Daoy (cell line): Measurements from ENCODE around the gene DLX6. TPM values are rescaled to one million over a fixed set of nuclear protein-coding genes. Genes with fewer than 3 reads are reported as not detected.

Source experiments
- DNase-seq: peaks from one replicate; pipeline ENCODE4 v3.0.0-alpha.2; 2015; ENCODE audit warnings: low read depth
- total RNA-seq: library from RNA; depleted of rRNA; stranded (reverse); fragments of >200 nt; shearing (Covaris generic); gene quantifications from 2 replicates; pipeline ENCODE4 v1.2.3, GENCODE V29; 2014

The DLX6 gene
- total RNA-seq, 1 experiment from 2014 or later, result 1.8 TPM

- DNase-seq, result no peak
Observed at GRCh38 chr7:96995406-96996110, 9.8 kb upstream of the DLX6 start.

- no peak for DNase-seq
Observed at GRCh38 chr7:96996111-96996957, 9.0 kb upstream of the DLX6 start.

DNA sequence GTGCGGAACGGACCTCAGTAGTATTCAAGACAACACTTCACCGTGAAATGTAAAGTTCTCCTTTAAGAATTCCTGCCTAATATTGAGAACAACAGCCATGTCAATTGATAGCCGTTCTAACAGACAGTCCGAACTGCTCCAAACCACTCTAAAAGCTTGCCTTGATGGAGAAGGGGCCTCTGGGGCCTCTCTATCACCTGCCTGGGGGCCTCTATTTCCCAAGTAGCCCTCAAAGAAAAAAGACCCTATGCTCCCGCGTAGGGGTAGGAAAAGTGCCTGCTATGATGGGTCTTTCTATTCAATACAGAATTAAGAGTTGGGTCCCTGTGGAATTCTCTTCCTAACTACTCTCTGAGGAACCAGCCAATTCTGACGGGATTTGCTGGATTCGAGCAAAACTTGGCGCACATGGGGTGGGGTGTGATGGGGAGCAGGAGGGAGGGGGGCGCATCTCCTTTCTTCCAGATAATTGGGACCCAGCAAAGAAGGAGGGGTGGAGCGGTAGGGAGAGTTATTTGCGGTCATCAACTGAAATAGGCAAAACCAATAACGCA, 8.3 kb upstream of the DLX6 start:
- no peak for DNase-seq

DNA sequence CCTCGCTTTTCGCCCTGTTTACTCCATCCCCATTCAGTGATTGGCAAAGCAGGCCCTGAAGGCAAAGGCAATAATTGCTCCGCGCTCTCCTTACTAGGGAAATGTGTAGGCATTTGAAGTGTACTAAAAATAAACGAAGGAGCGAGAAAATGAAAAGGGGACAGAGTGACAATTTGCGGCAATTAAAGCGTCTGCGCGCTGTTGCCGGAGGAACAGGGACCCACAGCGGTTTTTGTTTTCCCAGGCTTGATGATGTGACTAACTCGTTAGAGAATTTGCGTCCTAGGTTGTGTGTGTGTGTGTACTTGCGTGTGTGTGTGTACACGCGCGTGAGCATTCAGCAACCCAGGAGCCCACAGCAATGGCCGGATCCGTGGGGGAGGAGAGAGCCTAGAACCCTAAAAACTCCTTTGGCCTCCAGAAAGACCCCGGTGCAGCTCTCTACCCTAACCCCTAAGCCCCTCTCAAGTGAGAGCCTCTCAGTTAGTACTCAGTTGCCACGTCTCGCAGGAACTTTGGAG, 7.8 kb upstream of the DLX6 start:
- no peak for DNase-seq

- DNase-seq, result no peak
Observed at GRCh38 chr7:96998333-96998732, 7.0 kb upstream of the DLX6 start.

GRCh38 chr7:96998744-96999143, 6.6 kb upstream of the DLX6 start:
- DNase-seq, result no peak

GRCh38 chr7:97001221-97001620, 4.1 kb upstream of the DLX6 start:
- DNase-seq, result no peak

- DNase-seq, result no peak
Observed at GRCh38 chr7:97001656-97002554, 3.4 kb upstream of the DLX6 start.

GRCh38 chr7:97002555-97003261, 2.6 kb upstream of the DLX6 start:
- DNase-seq, result no peak

DNA sequence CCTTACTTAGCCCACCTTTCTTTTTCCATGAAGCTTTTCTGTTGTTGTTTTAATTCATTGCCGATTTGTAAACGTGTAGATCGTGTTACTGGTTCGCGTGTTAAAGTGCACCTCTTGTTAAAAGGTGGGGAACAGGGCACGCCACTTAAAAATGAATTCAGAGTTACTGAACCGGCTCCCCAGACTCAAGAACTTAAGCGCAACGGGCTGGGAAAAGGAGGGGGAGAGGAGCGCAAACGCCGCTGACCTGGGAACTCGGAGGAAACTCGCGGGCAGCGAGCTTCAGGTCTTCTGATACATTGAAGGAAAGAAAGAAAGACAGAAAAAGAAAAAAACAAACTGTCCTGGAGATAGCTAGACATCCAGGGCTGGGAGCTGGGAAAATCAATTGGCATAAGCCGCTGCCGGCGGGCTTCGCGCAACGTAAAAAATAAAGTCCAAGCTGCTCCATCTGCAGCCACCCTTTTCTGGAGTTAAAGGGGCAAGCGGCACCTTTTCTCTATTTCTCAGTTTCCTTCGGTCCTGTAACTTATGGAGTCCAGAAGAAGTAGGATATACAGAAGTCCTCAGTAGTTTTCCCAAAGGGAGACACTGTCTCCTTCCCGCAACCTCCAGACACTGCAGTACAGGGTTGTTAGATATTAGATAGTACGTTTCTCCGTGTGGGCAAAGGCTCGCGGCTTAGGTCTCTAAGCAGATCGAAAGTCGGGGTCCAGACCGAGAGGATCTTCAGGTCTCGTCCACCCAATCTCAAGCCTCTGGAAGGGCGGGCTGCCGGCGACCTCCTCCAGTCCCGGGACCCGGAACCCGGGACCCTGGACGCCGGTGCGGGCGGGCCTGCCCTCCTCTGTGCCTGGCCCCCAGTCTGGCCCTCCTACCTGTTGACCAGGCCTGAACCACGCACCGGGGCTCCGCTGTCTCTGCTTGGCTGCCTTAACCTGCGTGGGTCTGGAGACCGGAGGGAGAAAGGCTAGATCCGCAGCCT, 1.8 kb upstream of the DLX6 start:
- DNase-seq, result no peak

- DNase-seq, result no peak
Observed at GRCh38 chr7:97004247-97005182, 838 bp upstream of the DLX6 start.

DNA sequence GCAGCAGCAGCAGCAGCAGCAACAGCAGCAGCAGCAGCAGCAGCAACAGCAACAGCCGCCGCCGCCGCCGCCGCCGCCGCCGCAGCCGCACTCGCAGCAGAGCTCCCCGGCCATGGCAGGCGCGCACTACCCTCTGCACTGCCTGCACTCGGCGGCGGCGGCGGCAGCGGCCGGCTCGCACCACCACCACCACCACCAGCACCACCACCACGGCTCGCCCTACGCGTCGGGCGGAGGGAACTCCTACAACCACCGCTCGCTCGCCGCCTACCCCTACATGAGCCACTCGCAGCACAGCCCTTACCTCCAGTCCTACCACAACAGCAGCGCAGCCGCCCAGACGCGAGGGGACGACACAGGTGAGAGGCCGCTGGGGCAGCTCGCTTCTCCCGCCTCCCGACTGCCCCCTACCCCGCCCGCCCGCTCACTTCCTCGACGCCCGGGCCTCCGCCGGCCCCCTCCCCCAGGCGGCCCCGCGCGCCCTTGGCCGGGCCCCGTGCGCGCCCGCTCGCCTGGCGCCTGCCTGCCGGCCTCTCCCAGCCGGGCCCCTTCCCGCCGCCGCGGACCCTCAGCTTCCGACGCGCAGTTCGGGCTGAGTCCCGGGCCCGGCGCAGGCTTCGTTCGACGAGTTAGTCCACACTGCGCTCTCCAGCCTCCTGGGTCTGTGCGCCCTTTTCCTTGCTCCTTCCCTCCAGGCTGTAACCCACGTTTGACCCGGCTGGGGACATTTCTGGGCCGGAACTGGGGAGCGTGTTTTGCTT, 882 bp downstream of the DLX6 start:
- peak; percentile 79 for DNase-seq

DNA sequence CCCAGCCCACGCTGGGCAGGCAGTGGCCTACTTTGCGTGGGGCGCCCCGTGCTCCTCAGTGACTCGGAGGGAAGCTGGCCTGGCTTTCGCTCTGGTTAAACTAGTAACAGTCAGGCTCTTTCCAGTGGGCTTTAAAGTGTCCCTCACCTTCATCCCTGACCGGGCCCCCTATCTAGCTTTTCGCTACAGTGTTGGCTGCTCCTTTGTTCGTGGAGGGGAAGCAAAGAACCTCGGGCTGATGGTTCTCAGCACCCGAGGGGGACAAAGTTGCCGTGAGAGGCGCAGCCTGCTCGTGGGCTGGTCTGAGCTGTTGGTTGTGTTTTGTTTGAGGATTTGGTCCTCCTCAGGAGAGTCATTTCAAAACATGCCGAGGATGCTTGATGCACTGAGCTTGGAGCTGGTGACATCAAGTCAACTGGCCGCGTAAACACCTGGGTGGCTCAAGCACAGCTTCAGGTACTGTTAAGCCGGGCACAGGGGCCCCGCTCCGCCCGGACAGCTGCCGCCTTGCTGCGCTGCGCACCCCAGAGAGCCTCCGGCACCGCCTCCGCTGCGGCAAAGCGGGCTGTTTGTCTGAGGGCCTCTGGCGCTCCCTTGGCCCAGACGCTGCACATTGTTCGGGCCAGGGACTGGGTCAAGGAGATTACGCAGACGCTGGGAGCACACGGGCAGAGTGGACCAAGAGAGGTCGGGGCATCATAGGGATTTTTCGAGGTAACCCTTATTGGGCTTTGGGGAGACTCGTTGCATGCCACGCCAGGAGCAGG, 1.6 kb downstream of the DLX6 start:
- no peak for DNase-seq

DNA sequence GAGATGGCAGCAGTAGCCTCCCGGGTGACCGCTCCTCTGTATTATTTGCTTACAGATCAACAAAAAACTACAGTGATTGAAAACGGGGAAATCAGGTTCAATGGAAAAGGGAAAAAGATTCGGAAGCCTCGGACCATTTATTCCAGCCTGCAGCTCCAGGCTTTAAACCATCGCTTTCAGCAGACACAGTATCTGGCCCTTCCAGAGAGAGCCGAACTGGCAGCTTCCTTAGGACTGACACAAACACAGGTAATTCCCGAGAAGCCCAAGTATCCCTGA, 2.2 kb downstream of the DLX6 start:
- DNase-seq, result no peak

DNA sequence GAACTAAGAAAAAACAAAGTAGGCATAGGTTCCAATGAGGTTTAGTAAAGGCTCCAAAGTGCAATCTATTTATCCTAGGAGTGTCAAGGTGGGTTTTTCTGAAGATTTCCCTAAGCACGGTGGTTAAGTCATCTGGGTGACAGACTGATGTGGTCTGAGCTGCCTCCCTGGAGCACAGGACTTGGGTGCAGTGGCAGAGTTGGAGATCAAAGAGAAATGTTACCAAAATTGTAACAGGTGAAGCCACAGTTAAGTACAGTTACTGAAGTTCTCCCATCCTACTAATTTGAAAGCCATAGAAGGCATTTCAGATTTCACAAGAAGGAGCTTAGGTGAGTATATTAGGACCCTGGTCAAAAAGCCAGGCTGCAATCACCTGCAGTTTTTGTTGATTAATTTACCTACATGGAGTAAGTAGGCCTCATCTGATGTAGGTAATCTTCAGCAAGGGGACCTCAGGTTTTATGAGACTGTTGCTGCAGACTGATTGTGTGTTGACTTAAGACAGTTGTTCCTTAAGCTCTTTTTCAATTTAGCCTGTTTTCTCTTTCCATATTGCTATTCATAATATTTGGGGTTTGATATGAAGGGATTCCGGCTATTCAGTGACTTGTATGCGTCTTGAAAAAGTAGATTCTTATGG, 3.0 kb downstream of the DLX6 start:
- no peak for DNase-seq

DNA sequence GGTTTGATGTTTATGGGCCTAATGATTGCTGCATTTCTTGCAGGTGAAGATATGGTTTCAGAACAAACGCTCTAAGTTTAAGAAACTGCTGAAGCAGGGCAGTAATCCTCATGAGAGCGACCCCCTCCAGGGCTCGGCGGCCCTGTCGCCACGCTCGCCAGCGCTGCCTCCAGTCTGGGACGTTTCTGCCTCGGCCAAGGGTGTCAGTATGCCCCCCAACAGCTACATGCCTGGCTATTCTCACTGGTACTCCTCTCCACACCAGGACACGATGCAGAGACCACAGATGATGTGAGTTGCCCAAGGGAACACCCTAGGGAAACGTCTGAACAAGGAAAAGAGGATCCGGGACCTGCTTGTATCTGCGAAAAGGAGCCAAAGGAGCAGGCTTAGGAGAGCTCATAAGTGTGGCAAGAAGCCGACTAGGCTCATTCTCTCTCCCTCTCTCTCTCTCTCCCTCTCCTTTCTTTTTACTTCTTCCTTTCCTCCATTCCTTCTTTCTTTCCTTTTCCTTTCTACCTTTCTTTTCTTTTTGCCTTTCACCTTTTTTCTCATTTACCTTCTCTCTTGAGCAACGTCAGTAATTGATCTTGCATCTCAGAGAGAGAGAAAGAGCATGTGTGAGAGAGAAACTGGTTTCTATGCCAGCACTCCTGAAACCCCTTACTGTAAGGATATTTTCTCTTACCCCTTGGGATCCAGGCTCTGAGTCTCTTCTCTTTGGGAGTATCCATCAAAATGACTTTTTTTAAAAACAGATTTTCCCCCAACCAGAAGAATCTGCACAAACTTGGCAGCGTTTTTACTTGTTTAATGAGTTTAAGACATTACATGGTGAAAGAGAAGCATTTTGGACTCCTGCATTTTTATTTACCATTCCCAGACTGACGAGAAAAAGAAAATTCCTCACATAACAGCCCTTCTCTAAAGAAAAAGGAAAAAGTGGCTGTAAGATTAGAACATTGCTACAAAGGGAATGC, 4.7 kb downstream of the DLX6 start:
- no peak for DNase-seq
